Natural killer cell (primary cell): ENCODE measurements around the gene CYP4F12. TPM values are rescaled to one million over a fixed set of nuclear protein-coding genes. Genes with fewer than 3 reads are reported as not detected.

Experiments
- ATAC-seq, 3 donors: fragments of 150-1000 bp in 2 of 3; fragments of 200-7000 bp in 1 of 3; cut with Tn5 transposase; 1 replicate in 1 of 3; 2 replicates in 2 of 3; pipeline ENCODE4 v1.10.0; 2021; ENCODE audit warnings: mild to moderate bottlenecking in 2 of 3, moderate library complexity in 2 of 3
- DNase-seq, 2 donors: peaks; one replicate each; pipeline versions ENCODE4 v3.0.0 to v3.0.0-alpha.2; 2013 to 2021; ENCODE audit warnings: mixed read lengths in 1 of 2
- H3K27ac ChIP-seq: one replicate; pipeline ENCODE4 v1.5.1; 2013; ENCODE audit warnings: mild to moderate bottlenecking, low read length
- H3K27me3 ChIP-seq: one replicate; pipeline ENCODE4 v1.6.1; 2013; ENCODE audit warnings: low read length; ENCODE audit not compliant: control insufficient read depth, insufficient read depth
- H3K36me3 ChIP-seq: one replicate; pipeline ENCODE4 v1.6.1; 2013; ENCODE audit warnings: low read length; ENCODE audit not compliant: control insufficient read depth, insufficient read depth
- H3K4me1 ChIP-seq: one replicate; pipeline ENCODE4 v1.6.1; 2013; ENCODE audit warnings: low read length; ENCODE audit not compliant: control insufficient read depth, insufficient read depth
- H3K4me3 ChIP-seq: one replicate; pipeline ENCODE4 v1.5.1; 2013; ENCODE audit warnings: low read length
- H3K9me3 ChIP-seq: one replicate; pipeline ENCODE4 v1.6.1; 2013; ENCODE audit warnings: low read length; ENCODE audit not compliant: control insufficient read depth, insufficient read depth
- H3K27ac Mint-ChIP-seq, 2 donors: one replicate each; pipeline ENCODE4 v1.8.0; 2022; ENCODE audit warnings: mild to moderate bottlenecking in 2 of 2, mixed read lengths in 2 of 2, moderate library complexity in 1 of 2
- H3K27me3 Mint-ChIP-seq, 2 donors: one replicate each; pipeline ENCODE4 v1.8.0; 2022; ENCODE audit warnings: low read depth in 2 of 2, mixed read lengths in 2 of 2
- H3K36me3 Mint-ChIP-seq: one replicate; pipeline ENCODE4 v1.8.0; 2022; ENCODE audit warnings: mixed read lengths
- H3K4me1 Mint-ChIP-seq, 2 donors: one replicate each; pipeline ENCODE4 v1.8.0; 2022; ENCODE audit warnings: mixed read lengths in 2 of 2
- H3K4me3 Mint-ChIP-seq: one replicate; pipeline ENCODE4 v1.8.0; 2022; ENCODE audit warnings: mild to moderate bottlenecking, moderate library complexity, mixed read lengths
- H3K9me3 Mint-ChIP-seq, 2 donors: one replicate each; pipeline ENCODE4 v1.8.0; 2022; ENCODE audit warnings: mixed read lengths in 2 of 2
- WGBS: methylation state at CpG from one replicate; pipeline ENCODE4 v1.1.7; 2013; ENCODE audit warnings: missing lambda C conversion rate; ENCODE audit not compliant: insufficient coverage; 5-methylcytosine and 5-hydroxymethylcytosine counted together
- intact Hi-C: fragments of 100-400 bp; cut with micrococcal nuclease; formaldehyde crosslinking; loops from one replicate; pipeline ENCODE4 v1.14.2; 2022
- total RNA-seq, 4 donors: library from RNA; stranded (reverse); fragments of 120-200 nt in 1 of 4; gene quantifications; one replicate each; pipeline versions ENCODE4 v1.2.3 to v1.2.4, GENCODE V29; 2013 to 2022
- TF ChIP-seq, protein P1 (sequence below): fragments of 200-600 bp; IDR thresholded peaks from one replicate; pipeline ENCODE4 v1.8.0; 2022; ENCODE audit warnings: antibody characterized with exemption

Gene CYP4F12
- total RNA-seq, 3 donors from 2014 or later (not counting 1 experiment from before 2014, with no cell fraction given), result 0.43 to 3.9 TPM; not detected in 1

DNA sequence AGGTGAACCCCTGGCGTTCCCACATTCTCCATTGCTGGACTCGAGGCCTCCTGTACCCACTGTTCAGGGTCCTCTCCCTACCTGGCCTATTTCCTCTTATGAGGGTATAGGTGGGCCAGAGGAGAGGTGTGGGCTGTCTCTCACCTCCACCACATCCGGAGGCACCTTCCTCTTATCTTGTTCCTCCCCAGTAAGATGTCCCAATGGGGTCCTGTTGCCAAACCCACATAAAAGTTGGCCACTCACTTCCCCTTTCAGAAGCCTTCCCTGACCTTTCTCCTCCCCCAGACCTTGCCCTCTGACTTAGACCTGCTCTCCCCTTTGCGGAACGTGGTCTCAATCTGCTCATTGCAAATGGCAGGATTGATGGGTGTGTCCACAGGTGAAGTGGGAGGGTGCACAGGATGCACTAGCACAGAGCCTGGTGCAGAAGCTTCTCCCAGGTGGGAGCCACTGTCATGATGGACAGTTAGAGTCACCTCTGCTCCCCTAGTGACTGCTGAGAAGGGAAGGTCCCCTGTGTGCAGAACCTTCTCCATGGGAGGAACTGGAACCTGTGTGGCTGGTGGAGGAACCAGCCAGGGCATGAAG is 30.9 kb upstream of the CYP4F12 start:
- DNase-seq (no peak), ATAC-seq (peak in 1 of 3 donors; percentile 71)
- Histone ChIP-seq H3K4me3 (no peak overlapping the region), H3K27me3 (no peaks in the 10 kb centered on the region), H3K9me3 (no peaks in the 10 kb centered on the region), H3K36me3 (no peaks in the 10 kb centered on the region), H3K27ac (no peak overlapping the region), H3K4me1 (peaks cover 13% of the 10 kb centered on the region)
- no peak overlapping the region for H3K27ac Mint-ChIP-seq
- WGBS, result 50% methylated on average over 4 of the region's 5 CpGs
- no peak overlapping the region for H3K4me3 Mint-ChIP-seq
- peaks cover 2 to 11% of the 10 kb centered on the region in 2 donors for H3K27me3 Mint-ChIP-seq
- H3K9me3 Mint-ChIP-seq, result no peaks in the 10 kb centered on the region
- TF ChIP-seq, protein P1, sequence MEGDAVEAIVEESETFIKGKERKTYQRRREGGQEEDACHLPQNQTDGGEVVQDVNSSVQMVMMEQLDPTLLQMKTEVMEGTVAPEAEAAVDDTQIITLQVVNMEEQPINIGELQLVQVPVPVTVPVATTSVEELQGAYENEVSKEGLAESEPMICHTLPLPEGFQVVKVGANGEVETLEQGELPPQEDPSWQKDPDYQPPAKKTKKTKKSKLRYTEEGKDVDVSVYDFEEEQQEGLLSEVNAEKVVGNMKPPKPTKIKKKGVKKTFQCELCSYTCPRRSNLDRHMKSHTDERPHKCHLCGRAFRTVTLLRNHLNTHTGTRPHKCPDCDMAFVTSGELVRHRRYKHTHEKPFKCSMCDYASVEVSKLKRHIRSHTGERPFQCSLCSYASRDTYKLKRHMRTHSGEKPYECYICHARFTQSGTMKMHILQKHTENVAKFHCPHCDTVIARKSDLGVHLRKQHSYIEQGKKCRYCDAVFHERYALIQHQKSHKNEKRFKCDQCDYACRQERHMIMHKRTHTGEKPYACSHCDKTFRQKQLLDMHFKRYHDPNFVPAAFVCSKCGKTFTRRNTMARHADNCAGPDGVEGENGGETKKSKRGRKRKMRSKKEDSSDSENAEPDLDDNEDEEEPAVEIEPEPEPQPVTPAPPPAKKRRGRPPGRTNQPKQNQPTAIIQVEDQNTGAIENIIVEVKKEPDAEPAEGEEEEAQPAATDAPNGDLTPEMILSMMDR, result no peak
- no peaks in the 10 kb centered on the region for H3K36me3 Mint-ChIP-seq
- no peaks in the 10 kb centered on the region for H3K4me1 Mint-ChIP-seq
- intact Hi-C loops, result no loop called here

- TF ChIP-seq, protein P1, result no peak
- H3K27me3 Mint-ChIP-seq, result peaks cover 2 to 6% of the 10 kb centered on the region in 2 donors
- Histone ChIP-seq H3K27ac (no peak overlapping the region), H3K9me3 (no peaks in the 10 kb centered on the region), H3K27me3 (no peaks in the 10 kb centered on the region), H3K4me1 (peaks cover 13% of the 10 kb centered on the region), H3K36me3 (no peaks in the 10 kb centered on the region), H3K4me3 (no peak overlapping the region)
- no peaks in the 10 kb centered on the region for H3K4me1 Mint-ChIP-seq
- ATAC-seq (no peak), DNase-seq (no peak)
- no peak overlapping the region for H3K4me3 Mint-ChIP-seq
- intact Hi-C loops, result no loop called here
- no peak overlapping the region for H3K27ac Mint-ChIP-seq
- no peaks in the 10 kb centered on the region for H3K9me3 Mint-ChIP-seq
- H3K36me3 Mint-ChIP-seq, result no peaks in the 10 kb centered on the region
These were observed 30.1 kb upstream of the CYP4F12 start for GRCh38 chr19:15642807-15643206.

DNA sequence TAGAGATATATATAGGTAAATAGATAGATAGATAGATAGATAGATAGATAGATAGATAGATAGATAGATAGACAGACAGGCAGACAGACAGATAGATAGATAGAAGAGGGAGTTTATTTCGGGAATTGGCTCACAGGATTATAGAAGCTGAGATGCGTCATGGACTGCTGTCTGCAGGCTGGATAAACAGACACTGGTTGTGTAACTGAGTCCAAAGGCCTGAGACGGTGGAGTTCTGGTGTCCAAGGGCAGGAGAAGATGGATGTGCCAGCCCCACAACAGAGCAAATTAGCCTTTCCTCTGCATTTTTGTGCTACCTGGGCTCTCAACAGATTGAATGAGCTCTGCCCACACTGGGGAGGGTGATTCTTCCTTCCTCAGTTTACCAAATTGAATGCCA is 29.5 kb upstream of the CYP4F12 start:
- Histone ChIP-seq H3K27ac (no peak overlapping the region), H3K9me3 (no peaks in the 10 kb centered on the region), H3K27me3 (no peaks in the 10 kb centered on the region), H3K36me3 (no peaks in the 10 kb centered on the region), H3K4me1 (peaks cover 13% of the 10 kb centered on the region), H3K4me3 (no peak overlapping the region)
- no peaks in the 10 kb centered on the region for H3K36me3 Mint-ChIP-seq
- DNase-seq (no peak), ATAC-seq (no peak)
- no peak overlapping the region for H3K4me3 Mint-ChIP-seq
- no peak overlapping the region for H3K27ac Mint-ChIP-seq
- 88% methylated on average over 3 of the region's 3 CpGs for WGBS
- intact Hi-C loops, result no loop called here
- H3K4me1 Mint-ChIP-seq, result no peaks in the 10 kb centered on the region
- H3K27me3 Mint-ChIP-seq, result peaks cover 2 to 6% of the 10 kb centered on the region in 2 donors
- no peaks in the 10 kb centered on the region for H3K9me3 Mint-ChIP-seq
- TF ChIP-seq, protein P1, result no peak
